ENCODE results near the gene GADL1. TPM values are rescaled to one million over a fixed set of nuclear protein-coding genes. Genes with fewer than 3 reads are reported as not detected.

The GADL1 gene
- total and polyA plus RNA-seq, 2 experiments from 2014 or later, result not detected

DNA sequence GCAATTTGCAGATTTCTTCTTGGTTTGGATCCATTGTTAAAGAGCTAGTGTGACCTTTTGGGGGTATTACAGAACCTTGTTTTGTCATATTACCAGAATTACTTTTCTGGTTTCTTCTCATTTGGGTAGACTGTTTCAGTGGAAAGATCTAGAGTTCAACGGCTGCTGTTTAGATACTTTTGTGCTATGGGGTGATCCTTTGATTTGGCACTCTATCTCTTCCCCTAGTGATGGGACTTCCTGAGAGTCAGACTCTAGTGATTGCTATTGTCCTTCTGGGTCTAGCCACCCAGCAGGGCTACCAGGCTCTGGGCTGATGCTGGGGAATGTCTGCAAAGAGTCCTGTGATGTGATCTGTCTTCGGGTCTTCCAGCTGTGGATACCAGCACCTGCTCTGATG, 46.3 kb upstream of the GADL1 start:
- 85 to 97% methylated on average over 2 of the region's 2 CpGs for WGBS, 2 experiments (ENCODE audit: low coverage in 1 of 2, low lambda C conversion rate in 2 of 2, missing lambda C conversion rate in 2 of 2)
- H4K20me1 ChIP-seq (ENCODE audit: insufficient read depth), result no peaks in the 10 kb centered on the region
- H3K4me1 ChIP-seq (ENCODE audit: insufficient read depth), result no peaks in the 10 kb centered on the region
- no peaks in the 10 kb centered on the region for H3K9me2 ChIP-seq (ENCODE audit: insufficient read depth)
- no peak for DNase-seq
- no peaks in the 10 kb centered on the region for H3K36me3 ChIP-seq (ENCODE audit: low read depth)
- in situ Hi-C loops (cut with MboI), result loop anchor here (25.0 kb wide), 1 partner anchor 822 kb away; no protein-coding TSS in a partner anchor
- H3F3A ChIP-seq (ENCODE audit: insufficient read depth), result no peaks in the 10 kb centered on the region
- no peak overlapping the region for H3K27ac ChIP-seq
- no peak overlapping the region for H3K4me2 ChIP-seq (ENCODE audit: unreplicated experiment)
- no peaks in the 10 kb centered on the region for H3K79me2 ChIP-seq (ENCODE audit: insufficient read depth)
- no peak for TF ChIP-seq EZH2 (IDR thresholded peaks at IDR 0.05; ENCODE audit: insufficient read depth, poor library complexity, severe bottlenecking)
- TF ChIP-seq EZH2phosphoT487 (IDR thresholded peaks at IDR 0.05; ENCODE audit: insufficient read depth, low read depth), result no peak
- no peaks in the 10 kb centered on the region for H3K9me3 ChIP-seq (ENCODE audit: low read depth)
- H3K4me3 ChIP-seq, result no peak overlapping the region
- H3K27me3 ChIP-seq (replicated peaks; ENCODE audit: insufficient read depth), result no peaks in the 10 kb centered on the region
- no peak overlapping the region for H2AFZ ChIP-seq
- no peak overlapping the region for H3K9ac ChIP-seq

DNA sequence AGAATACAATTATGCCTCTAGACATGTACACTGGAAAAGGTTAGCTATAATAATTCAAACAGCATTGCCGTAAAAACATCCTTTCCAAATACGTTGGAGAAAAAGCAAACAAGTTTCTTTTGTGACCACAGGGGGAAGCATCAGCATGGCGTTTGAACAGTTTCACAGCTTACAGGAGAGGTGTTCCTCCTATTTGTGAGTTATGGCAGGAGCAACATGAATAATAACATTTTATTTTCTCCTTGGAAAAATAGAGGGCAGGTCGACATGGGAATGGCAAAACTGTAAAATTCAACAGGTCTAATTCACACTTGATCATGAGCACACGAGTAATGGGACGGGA, 39.7 kb upstream of the GADL1 start:
- TF ChIP-seq EZH2phosphoT487 (IDR thresholded peaks at IDR 0.05; ENCODE audit: insufficient read depth, low read depth), result no peak
- TF ChIP-seq EZH2 (IDR thresholded peaks at IDR 0.05; ENCODE audit: insufficient read depth, poor library complexity, severe bottlenecking), result no peak
- Histone ChIP-seq H3K27ac (no peak overlapping the region), H3K4me2 (ENCODE audit: unreplicated experiment) (peak overlapping the region; percentile 35), H3F3A (ENCODE audit: insufficient read depth) (no peaks in the 10 kb centered on the region), H3K27me3 (replicated peaks; ENCODE audit: insufficient read depth) (no peaks in the 10 kb centered on the region), H3K4me1 (ENCODE audit: insufficient read depth) (peaks cover 9% of the 10 kb centered on the region), H3K9me3 (ENCODE audit: low read depth) (no peaks in the 10 kb centered on the region), H3K9me2 (ENCODE audit: insufficient read depth) (no peaks in the 10 kb centered on the region), H2AFZ (peak overlapping the region; percentile 67), H3K9ac (no peak overlapping the region; the same call in 1 of the 2 replicates), H3K79me2 (ENCODE audit: insufficient read depth) (no peaks in the 10 kb centered on the region), H3K4me3 (peak overlapping the region; percentile 15; the same call in 1 of the 2 replicates), H4K20me1 (ENCODE audit: insufficient read depth) (no peaks in the 10 kb centered on the region), H3K36me3 (ENCODE audit: low read depth) (no peaks in the 10 kb centered on the region)
- 15 to 17% methylated on average over 6 of the region's 6 CpGs for WGBS, 2 experiments (ENCODE audit: low coverage in 1 of 2, low lambda C conversion rate in 2 of 2, missing lambda C conversion rate in 2 of 2)
- peak; percentile 75 for DNase-seq
- in situ Hi-C loops (cut with MboI), result loop anchor here (25.0 kb wide), 1 partner anchor 828 kb away; no protein-coding TSS in a partner anchor

DNA sequence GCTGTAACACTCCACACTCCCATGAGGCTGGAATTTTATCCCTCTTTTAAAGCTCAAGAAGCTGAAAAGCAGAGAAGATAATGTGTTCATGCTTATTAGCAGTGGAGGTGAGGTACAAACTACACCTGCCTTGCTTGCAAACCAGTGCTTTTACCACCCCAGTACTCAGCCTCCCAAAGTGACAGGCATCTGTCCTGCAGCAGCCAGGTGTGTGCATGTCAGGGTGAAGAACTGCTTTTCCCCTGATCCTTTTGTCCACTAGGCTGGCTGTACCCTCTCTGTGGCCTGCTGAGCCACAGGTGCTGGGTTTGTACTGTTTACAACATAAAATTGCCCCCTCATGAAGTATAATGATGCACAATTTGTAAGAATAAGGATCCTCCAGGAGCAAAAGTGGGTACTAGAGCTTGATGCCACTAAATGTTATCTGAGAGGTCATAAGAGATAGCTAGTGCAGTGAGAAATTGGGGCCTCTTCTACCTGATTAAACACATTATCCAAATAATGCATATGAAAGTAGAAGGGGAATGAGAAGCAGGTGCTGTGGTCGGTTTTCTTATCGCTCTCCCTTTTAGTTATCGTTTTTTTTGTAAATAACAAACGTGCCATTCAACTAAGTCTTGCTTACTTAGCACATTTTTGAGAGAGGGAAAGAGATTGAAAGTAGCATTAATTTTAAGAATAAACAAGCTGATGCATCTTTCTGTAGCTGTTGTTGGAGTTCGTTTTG, 39.2 kb upstream of the GADL1 start:
- Histone ChIP-seq H3K79me2 (ENCODE audit: insufficient read depth) (no peaks in the 10 kb centered on the region), H3K9ac (no peak overlapping the region), H3K9me3 (ENCODE audit: low read depth) (no peaks in the 10 kb centered on the region), H3K27me3 (replicated peaks; ENCODE audit: insufficient read depth) (no peaks in the 10 kb centered on the region), H3K4me2 (ENCODE audit: unreplicated experiment) (peak overlapping the region; percentile 35), H3K4me1 (ENCODE audit: insufficient read depth) (peaks cover 9% of the 10 kb centered on the region), H3K27ac (no peak overlapping the region), H2AFZ (peak overlapping the region; percentile 67), H4K20me1 (ENCODE audit: insufficient read depth) (no peaks in the 10 kb centered on the region), H3F3A (ENCODE audit: insufficient read depth) (no peaks in the 10 kb centered on the region), H3K9me2 (ENCODE audit: insufficient read depth) (no peaks in the 10 kb centered on the region), H3K36me3 (ENCODE audit: low read depth) (no peaks in the 10 kb centered on the region), H3K4me3 (peak overlapping the region; percentile 15; the same call in 1 of the 2 replicates)
- in situ Hi-C loops (cut with MboI), result loop anchor here (25.0 kb wide), 1 partner anchor 829 kb away; no protein-coding TSS in a partner anchor
- TF ChIP-seq EZH2 (IDR thresholded peaks at IDR 0.05; ENCODE audit: insufficient read depth, poor library complexity, severe bottlenecking) (no peak), EZH2phosphoT487 (IDR thresholded peaks at IDR 0.05; ENCODE audit: insufficient read depth, low read depth) (no peak)
- WGBS, 2 experiments (ENCODE audit: low coverage in 1 of 2, low lambda C conversion rate in 2 of 2, missing lambda C conversion rate in 2 of 2), result 38 to 46% methylated on average over 5 of the region's 5 CpGs
- DNase-seq, result no peak

DNA sequence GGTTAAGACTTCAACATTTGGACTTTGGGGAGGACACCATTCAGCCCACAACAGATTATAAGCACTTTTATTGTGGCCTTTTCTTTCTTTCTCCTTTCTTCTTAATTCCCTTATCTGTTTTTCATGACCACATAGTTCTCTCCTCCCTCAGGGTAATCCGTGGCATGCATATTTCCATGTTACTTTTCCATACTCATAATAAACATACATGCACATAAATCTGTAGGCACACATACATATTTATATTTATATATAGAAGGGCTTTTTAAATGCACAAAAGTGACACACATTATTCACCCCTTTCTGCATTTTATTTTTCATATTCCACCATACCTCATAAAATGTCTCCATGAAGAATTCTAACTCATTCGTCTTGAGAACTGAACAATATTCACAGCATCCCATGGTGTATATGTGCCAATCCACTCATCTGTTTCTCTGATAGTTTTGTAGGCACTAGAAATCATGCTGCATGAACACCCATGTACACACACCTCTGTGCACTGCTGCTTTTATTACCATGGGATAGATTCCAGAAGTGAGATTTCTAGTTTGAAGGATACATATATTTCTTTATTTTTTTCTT, 38.1 kb upstream of the GADL1 start:
- Histone ChIP-seq H4K20me1 (ENCODE audit: insufficient read depth) (no peaks in the 10 kb centered on the region), H3K27me3 (replicated peaks; ENCODE audit: insufficient read depth) (no peaks in the 10 kb centered on the region), H3K27ac (no peak overlapping the region), H3K9me2 (ENCODE audit: insufficient read depth) (no peaks in the 10 kb centered on the region), H3K36me3 (ENCODE audit: low read depth) (no peaks in the 10 kb centered on the region), H3K9ac (no peak overlapping the region), H3F3A (ENCODE audit: insufficient read depth) (no peaks in the 10 kb centered on the region), H3K9me3 (ENCODE audit: low read depth) (no peaks in the 10 kb centered on the region), H3K4me2 (ENCODE audit: unreplicated experiment) (no peak overlapping the region), H2AFZ (no peak overlapping the region), H3K79me2 (ENCODE audit: insufficient read depth) (no peaks in the 10 kb centered on the region), H3K4me1 (ENCODE audit: insufficient read depth) (peaks cover 9% of the 10 kb centered on the region), H3K4me3 (no peak overlapping the region)
- in situ Hi-C loops (cut with MboI), result loop anchor here (25.0 kb wide), 1 partner anchor 830 kb away; no protein-coding TSS in a partner anchor
- 95 to 96% methylated on average over 2 of the region's 2 CpGs for WGBS, 2 experiments (ENCODE audit: low coverage in 1 of 2, low lambda C conversion rate in 2 of 2, missing lambda C conversion rate in 2 of 2)
- TF ChIP-seq EZH2 (IDR thresholded peaks at IDR 0.05; ENCODE audit: insufficient read depth, poor library complexity, severe bottlenecking) (no peak), EZH2phosphoT487 (IDR thresholded peaks at IDR 0.05; ENCODE audit: insufficient read depth, low read depth) (no peak)
- no peak for DNase-seq
